Stimulated activated CD8-positive, alpha-beta memory T cell treated with anti-CD3 and anti-CD28 coated beads, Interleukin-4, amount 100 ng/mL, for 1 hour (primary cell): Measurements from ENCODE around the gene TMEM120A.

Experiments
- DNase-seq, 2 donors: peaks; one replicate each; pipeline ENCODE4 v3.0.0-alpha.2; 2020; ENCODE audit warnings: low read depth in 2 of 2, low spot score in 1 of 2

TMEM120A gene

GRCh38 chr7:75960372-75960771, 34.0 kb downstream of the TMEM120A start:
- no peak for DNase-seq

GRCh38 chr7:75958802-75959543, 35.4 kb downstream of the TMEM120A start:
- no peak for DNase-seq

- DNase-seq, result no peak
Measured at GRCh38 chr7:75957021-75957736, 37.2 kb downstream of the TMEM120A start.

GRCh38 chr7:75955331-75955955, 39.0 kb downstream of the TMEM120A start:
- no peak for DNase-seq

GRCh38 chr7:75953931-75954330, 40.5 kb downstream of the TMEM120A start:
- DNase-seq, result no peak

DNA sequence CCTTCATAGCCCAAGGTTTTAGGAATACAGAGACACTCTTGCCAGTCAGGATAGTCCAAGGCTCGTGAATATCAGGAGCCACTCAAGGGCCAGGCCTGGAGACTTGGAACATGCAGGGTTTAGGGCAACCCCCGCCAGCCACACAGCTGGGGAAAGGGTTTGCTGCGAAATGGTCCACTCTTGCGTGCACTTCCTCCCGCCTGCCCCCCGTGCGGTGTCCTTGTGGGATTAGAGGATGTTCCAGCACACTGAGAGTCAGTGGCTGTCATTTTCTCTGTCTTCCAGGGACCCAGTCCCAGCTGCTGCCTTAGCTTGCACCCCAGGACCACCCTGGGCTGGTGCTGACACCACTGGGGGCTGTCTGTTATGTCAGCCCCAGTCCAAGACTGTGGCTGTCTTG, 41.0 kb downstream of the TMEM120A start:
- no peak for DNase-seq

DNA sequence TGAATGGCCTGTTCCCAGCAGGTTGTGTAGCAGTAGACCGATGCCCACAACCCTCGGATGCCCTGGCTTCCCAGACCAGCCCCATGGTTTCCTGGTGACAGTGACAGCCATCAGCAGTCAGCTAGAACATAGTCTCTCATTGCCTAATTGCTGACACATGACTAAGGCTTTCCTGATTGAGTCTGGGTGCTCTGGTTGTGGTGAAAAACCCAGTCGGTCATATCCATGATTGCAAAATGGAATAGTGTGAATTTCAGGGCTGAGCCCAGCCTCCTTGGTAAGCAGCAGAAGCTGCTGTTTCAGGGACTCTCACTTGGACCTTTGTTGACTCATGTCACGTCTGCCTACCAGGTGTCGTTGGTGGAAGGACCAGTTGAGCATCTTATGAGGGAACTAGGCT, 42.9 kb downstream of the TMEM120A start:
- no peak for DNase-seq

DNA sequence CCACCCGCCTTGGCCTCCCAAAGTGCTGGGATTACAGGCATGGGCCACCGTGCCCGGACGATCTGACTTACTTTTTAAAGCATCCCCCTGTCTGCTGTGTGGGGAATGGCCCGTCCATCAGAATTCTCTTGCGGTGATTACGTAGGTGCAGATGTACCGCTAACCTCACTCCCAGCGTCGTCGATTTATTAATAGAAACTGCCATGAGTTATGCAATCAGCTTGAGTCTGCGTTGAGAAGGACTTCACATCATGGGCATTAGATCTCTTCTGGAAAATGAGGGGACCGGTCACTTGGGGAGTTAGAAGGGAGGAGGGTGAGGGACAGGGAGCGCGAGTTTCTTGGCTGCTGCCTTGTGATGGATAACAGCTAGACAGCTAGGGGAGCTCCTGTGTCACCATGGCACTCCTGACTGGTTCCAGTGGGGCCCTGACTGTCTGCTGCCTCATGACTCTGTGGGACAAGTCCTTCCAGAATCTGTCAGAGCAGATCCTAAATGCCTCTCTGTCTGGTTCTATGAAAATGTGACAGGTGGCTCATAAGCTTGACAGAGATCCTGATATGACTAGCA, 44.2 kb downstream of the TMEM120A start:
- DNase-seq, result no peak

GRCh38 chr7:75948179-75948578, 46.2 kb downstream of the TMEM120A start:
- no peak for DNase-seq

GRCh38 chr7:75946207-75946855, 48.1 kb downstream of the TMEM120A start:
- no peak for DNase-seq

GRCh38 chr7:75945297-75946168, 48.9 kb downstream of the TMEM120A start:
- DNase-seq, result no peak

DNA sequence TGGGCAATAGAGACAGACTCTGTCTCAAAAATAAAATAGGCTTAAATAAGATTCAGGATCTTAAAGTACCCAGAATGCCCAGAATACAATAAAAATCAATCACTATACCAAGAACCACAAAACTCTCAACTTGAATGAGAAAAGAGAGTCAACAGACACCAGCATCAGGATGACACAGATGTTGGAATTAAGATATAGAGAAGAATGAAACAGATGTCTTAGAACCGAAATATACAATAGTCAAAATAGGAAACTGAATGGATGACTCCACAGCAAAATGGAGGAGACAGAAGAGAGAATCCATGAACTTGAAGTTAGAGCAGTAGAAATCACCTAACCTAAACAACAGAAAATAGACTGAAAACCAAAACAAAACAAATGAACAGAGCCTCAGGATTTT, 49.9 kb downstream of the TMEM120A start:
- no peak for DNase-seq

GRCh38 chr7:75943864-75944263, 50.5 kb downstream of the TMEM120A start:
- DNase-seq, result no peak

- DNase-seq, result no peak
Measured at GRCh38 chr7:75938921-75939320, 55.5 kb downstream of the TMEM120A start.

GRCh38 chr7:75937958-75938786, 56.2 kb downstream of the TMEM120A start:
- no peak for DNase-seq
